C4-2B (cell line): ENCODE results near the gene JMJD7.

Experiments used
- CTCF ChIP-seq: fragments of 450-650 bp; conservative IDR thresholded peaks from 2 replicates; pipeline ENCODE4 v1.5.1; 2017; ENCODE audit warnings: mild to moderate bottlenecking
- ZFX ChIP-seq: fragments of 450-650 bp; IDR thresholded peaks from 2 replicates; pipeline ENCODE4 v1.6.1; 2017

- TF ChIP-seq CTCF (peak; percentile 90), ZFX (no peak)
Observed at GRCh38 chr15:41811432-41812195, 16.3 kb upstream of the JMJD7 start.
